GM18870 (cell line): Measurements from ENCODE around the gene PDP2.

Experiments
- ATAC-seq: cut with Tn5 transposase; IDR thresholded peaks from one replicate; pipeline ENCODE4 v1.9.1; 2021; ENCODE audit warnings: moderate library complexity; ENCODE audit not compliant: unreplicated experiment

The PDP2 gene

GRCh38 chr16:66918355-66918754, 38.0 kb downstream of the PDP2 start:
- ATAC-seq: no peak

- ATAC-seq: no peak
Measured at GRCh38 chr16:66918803-66919568, 38.7 kb downstream of the PDP2 start, which contains the start of gene CDH16. TSS of gene CDH16 (minus strand) at chr16:66918885. CDS start at chr16:66918065, 820 bp downstream.

GRCh38 chr16:66919569-66920298, 39.4 kb downstream of the PDP2 start:
- ATAC-seq: no peak

- ATAC-seq: no peak
Measured at GRCh38 chr16:66920299-66920590, 39.9 kb downstream of the PDP2 start.

- ATAC-seq: no peak
Measured at GRCh38 chr16:66920924-66921680, 40.8 kb downstream of the PDP2 start.

- no peak for ATAC-seq
Measured at GRCh38 chr16:66921729-66922450, 41.6 kb downstream of the PDP2 start.

- ATAC-seq: no peak
Measured at GRCh38 chr16:66923247-66923731, 43.0 kb downstream of the PDP2 start.

- no peak for ATAC-seq
Measured at GRCh38 chr16:66923866-66924265, 43.6 kb downstream of the PDP2 start.

GRCh38 chr16:66924527-66925321, 44.4 kb downstream of the PDP2 start:
- ATAC-seq: no peak

GRCh38 chr16:66925322-66925840, 45.1 kb downstream of the PDP2 start, which contains the start of gene RRAD:
TSS of gene RRAD (minus strand) at chr16:66925535. CDS start at chr16:66925179, 356 bp downstream.
- ATAC-seq: no peak

- ATAC-seq: no peak
Measured at GRCh38 chr16:66926171-66926947, 46.0 kb downstream of the PDP2 start.

- ATAC-seq: no peak
Measured at GRCh38 chr16:66926961-66927436, 46.7 kb downstream of the PDP2 start.

- ATAC-seq: no peak
Measured at GRCh38 chr16:66927918-66928649, 47.8 kb downstream of the PDP2 start.

GRCh38 chr16:66928702-66929388, 48.5 kb downstream of the PDP2 start:
- ATAC-seq: no peak

GRCh38 chr16:66930189-66930588, 49.9 kb downstream of the PDP2 start:
- ATAC-seq: no peak

- no peak for ATAC-seq
Measured at GRCh38 chr16:66931665-66932064, 51.4 kb downstream of the PDP2 start.

- no peak for ATAC-seq
Measured at GRCh38 chr16:66932076-66932475, 51.8 kb downstream of the PDP2 start.

GRCh38 chr16:66933776-66934137, 53.4 kb downstream of the PDP2 start:
- ATAC-seq: peak; percentile 13
